IMR-90 (cell line): ENCODE results near the gene L3MBTL2.

ENCODE experiments used
- CTCF ChIP-seq: conservative IDR thresholded peaks from 2 replicates; pipeline ENCODE4 v1.5.1; 2012; ENCODE audit warnings: mild to moderate bottlenecking, low read depth, low read length, improper control_type of control experiment
- FOS ChIP-seq: fragments of 150-350 bp; IDR thresholded peaks from 2 replicates; pipeline ENCODE4 v1.6.1; 2016; ENCODE audit warnings: low read depth, low read length
- MXI1 ChIP-seq: IDR thresholded peaks from 2 replicates; pipeline ENCODE4 v1.6.1; 2012; ENCODE audit warnings: low read depth, mild to moderate bottlenecking, low read length, moderate library complexity, borderline replicate concordance
- POLR2A ChIP-seq: IDR thresholded peaks from 2 replicates; pipeline ENCODE4 v1.6.1; 2012; ENCODE audit warnings: mild to moderate bottlenecking, low read depth, low read length
- RAD21 ChIP-seq: IDR thresholded peaks from 2 replicates; pipeline ENCODE4 v1.6.1; 2012; ENCODE audit warnings: low read length, improper control_type of control experiment
- RFX5 ChIP-seq: IDR thresholded peaks from 2 replicates; pipeline ENCODE4 v1.8.0; 2012; ENCODE audit warnings: low read depth, mild to moderate bottlenecking, low read length, moderate library complexity
- USF2 ChIP-seq: fragments of 150-350 bp; IDR thresholded peaks from 2 replicates; pipeline ENCODE4 v1.6.1; 2017; ENCODE audit warnings: mild to moderate bottlenecking, antibody characterized with exemption, low read length, low read depth

GRCh38 chr22:41215926-41216325 is 10.8 kb downstream of the L3MBTL2 start:
- TF ChIP-seq CTCF (no peak), USF2 (no peak), MXI1 (no peak), FOS (no peak), POLR2A (no peak), RAD21 (no peak), RFX5 (no peak)
